HG03442 (cell line): ENCODE data around the gene TGFBR3.

Experiments used
- ATAC-seq: cut with Tn5 transposase; IDR thresholded peaks from one replicate; pipeline ENCODE4 v1.9.1; 2021; ENCODE audit warnings: mild to moderate bottlenecking, moderate library complexity; ENCODE audit not compliant: unreplicated experiment

TGFBR3 gene

DNA sequence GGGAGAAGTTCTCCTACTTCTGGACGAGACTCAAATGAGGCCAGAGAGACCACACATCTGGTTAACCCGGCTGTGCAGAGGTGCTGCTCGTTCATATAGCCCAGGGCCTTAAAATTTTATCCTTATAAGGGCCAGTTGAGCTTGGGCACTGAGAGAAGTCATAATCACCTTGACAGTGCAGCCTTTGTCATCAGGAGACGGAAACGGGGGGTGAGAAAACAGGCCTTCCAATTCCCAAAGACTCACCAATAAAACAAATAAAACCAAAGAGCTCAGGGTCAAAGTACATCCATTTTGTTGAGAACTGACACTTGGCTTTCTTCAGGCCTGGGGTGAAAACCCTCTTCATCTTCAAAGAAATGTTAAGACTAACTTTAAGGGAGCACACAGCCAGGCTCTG, 167.1 kb downstream of the TGFBR3 start:
- no peak for ATAC-seq

DNA sequence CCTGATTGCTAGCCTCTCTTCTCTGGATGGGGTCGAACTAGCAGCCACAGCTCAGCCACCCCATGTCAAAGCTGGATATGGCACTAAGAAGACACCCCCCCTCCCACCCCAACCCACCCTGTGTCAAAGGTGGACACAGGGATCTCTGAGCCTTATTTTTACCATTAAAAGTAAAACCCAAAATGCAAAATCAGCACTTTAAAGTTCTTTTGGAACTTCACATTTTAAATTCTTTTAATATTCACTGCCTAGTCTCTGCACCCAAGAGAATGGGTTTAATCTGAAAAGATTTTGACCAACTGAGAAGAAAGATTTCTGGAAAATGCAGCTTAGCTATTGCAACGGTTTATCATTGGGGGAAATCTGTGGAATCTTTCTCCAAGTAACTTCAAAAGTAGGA, 167.6 kb downstream of the TGFBR3 start:
- ATAC-seq, result no peak

DNA sequence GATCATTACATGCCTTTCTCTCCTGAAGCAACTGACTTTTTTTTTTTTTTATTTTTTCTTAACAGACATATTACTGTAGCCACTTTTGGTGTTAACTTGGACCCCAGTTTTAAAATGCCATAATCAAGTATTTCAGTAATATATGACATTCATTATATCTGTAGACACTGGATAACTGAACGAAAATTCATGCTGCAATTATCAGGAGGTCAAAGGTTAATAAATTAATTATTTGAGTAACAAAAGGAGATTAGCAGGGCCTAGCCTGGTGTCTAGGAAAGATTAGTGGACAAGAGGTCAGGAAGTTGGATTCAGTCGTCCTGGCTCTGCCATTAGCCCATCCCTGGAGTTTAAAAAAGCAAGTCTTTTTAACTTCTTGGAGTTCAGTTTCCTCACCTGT, 168.1 kb downstream of the TGFBR3 start:
- ATAC-seq, result no peak

DNA sequence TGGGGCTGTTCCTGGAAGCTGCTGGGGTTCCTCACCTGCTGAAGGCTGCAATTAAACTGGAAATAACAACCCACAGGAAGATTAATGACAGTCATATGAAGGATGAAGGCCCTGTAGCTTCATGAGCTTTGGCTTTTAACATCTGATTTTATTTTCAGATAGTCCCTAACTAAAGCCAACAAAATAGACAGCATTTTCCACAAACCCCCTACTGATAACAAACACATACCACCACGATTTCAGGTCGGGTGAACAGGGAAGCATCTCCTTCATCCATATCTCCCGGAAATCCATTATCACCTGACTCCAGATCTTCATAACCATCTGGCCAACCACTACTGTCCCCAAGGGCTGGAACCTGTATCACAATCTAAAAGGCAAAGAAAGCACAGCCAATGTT, 169.6 kb downstream of the TGFBR3 start:
- no peak for ATAC-seq

DNA sequence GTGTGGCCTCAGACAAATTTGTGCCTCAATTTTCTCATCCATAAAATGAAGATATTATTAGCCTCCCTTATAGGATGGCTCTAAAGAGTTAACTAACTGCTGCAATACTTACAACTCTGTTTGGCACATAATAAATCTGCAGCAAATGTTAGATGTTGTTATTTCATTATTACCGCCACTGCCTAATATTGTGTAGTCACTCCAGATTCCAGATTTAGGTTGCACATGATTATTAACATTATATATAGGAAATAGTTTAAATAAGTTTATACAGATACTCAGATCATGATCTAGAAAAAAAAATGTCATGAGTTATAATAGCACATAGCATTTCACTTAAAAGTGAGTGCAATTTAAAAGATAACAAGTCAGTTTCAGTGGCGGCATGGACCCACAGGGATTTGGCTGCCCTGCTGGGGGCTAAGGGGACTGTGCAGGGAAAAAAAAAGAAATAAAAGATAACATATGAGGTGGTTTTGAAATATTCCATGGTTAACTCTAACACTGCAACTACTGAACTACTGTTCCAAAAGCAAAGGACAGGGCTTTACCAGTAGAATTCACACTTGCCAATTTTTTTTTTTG, 170.4 kb downstream of the TGFBR3 start:
- ATAC-seq, result no peak

DNA sequence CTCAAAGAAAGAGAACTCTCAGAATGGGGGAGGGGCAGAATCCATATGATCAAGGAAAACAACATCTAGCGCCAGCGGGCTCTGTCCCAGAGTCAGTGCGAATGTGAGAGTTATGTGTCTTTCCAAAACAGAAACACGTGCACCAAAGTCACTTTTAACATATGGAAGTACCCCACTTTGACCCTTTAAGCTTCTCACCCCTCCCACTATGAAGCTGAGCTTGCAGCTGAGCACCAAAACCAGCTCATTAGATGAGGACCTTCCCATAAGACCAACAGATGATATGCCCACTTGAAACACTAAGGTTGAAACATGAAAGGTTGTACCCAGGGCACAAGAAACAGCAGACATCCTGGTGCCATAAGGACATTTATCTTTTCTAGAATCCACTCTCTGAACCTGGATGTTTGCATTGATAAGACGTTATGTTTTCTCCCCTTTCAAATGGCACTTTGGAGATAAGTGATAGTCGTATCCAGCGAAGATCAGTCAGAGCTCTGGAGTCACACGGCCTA, 171.0 kb downstream of the TGFBR3 start:
- ATAC-seq, result no peak

GRCh38 chr1:91712981-91713841, 172.7 kb downstream of the TGFBR3 start:
- ATAC-seq, result peak; percentile 79

- no peak for ATAC-seq
Measured at GRCh38 chr1:91712393-91712792, 173.6 kb downstream of the TGFBR3 start.

DNA sequence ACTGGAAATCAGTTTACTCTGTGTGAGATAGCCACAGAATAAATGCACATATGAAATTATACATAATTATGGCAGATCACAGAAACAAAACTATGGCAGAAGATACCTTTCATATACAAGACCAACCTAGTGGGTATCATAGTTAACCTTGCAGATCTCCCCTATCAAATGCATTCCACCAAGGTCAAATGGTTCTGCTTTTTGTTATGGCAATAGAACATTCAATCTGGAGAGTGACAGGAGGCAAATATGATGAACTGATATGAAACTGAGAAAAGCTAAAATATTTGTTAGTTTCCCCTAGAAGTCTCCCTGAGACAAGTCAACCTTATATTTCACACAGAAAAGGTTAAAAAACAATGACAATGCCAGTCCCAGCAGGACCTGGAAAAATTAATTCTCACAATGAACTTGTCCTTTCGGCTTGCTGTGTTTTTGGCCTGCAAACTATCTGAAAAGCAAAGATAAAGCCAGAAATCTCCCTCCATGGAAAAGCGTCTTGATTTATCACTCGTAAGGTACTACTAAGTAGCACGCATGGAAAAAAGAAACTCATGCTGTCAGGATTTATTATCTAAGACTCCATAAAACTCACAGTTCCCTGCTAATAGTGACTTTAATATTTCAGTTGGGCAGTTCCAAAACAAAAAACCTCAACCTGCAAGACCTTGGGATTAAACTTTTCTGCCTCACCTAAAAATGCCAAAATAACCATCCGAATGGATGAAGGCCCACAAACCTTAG, 174.3 kb downstream of the TGFBR3 start:
- no peak for ATAC-seq

- ATAC-seq, result no peak
Measured at GRCh38 chr1:91710261-91710660, 175.7 kb downstream of the TGFBR3 start.

DNA sequence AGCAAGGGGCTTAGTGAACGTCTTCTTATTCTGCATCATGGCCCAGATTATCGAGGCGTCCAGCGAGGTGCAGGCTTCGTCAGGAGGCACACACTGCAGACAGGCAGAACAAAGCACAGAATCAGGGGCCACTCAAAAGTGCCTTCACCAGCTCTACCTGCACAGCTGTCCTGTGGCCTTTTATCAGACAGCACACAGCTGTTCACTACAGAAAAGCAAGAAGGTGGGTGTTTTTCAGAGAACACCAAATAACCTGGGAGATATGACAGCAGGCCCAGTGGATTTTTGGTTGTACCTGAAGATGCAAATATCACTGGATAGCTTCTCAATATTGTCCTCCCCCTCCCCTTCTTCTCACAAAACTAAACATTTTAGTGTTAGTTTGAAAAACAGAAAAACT, 177.3 kb downstream of the TGFBR3 start:
- ATAC-seq, result no peak

GRCh38 chr1:91707890-91708218, 178.1 kb downstream of the TGFBR3 start:
- no peak for ATAC-seq

DNA sequence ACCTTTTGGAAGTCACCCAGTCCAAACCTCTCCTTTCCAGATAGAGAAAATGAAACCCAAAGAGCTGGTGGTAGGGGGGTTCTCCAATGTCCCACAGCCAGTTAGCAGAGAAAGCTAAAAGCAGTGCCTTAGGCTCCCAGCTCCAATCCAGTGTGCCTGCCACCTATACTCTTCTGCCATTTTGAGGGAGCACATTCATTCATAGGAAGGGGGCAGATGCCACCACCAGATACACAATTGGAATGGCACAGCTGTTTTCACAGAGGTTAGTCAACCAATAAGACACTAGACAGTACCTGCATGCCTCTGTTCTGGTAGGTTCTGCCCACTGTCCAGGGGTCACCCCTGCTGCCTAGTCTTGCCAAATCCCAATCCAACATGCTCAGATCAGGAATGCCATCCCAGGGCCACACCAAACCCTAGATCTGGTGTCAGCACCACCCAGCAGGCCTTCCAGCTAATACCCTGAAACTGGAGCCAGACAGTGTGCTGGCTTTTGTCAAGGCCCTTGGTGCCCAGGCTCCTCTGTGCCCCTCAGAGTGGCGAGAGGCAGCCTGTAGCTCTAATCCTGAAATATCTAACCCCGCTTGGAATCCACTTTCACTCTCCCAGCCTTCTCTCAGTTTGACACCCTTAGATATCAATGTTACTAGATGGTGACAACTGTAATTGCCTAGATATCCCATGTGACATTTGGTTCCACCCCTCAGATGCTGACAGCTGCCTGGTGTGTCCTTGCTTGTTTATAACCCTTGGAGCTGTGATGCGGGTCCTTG, 178.6 kb downstream of the TGFBR3 start:
- ATAC-seq, result no peak

DNA sequence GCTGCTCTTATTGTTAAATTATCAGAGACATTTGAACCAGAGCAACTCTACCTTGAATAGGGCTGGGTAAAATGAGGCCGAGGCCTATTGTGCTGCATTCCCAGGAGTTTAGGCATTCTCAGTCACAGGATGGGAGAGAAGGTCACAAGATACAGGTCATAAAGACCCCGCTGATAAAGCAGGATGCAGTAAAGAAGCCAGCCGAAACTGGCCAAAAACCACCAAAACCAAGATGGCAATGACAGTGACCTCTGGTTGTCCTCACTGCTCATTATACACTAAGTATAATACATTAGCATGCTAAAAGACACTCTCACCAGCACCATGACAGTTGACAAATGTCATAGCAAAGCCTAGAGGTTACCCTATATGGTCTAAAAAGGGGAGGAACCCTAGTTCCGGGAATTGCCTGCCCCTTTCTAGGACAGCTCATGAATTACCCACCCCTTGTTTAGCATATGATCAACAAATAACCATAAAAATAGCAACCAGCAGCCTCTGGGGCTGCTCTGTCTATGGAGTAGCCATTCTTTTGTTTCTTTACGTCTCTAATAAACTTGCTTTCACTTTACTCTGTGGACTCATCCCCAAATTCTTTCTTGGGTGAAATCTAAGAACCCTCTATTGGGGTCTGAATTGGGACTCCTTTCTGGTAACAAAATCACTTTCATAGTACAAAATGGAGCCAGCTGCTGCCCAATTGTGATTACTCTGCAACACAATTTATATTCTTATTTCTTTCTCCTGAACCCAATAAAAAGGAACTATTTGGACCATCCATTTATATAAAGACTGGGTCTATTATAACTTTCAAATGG, 179.6 kb downstream of the TGFBR3 start:
- no peak for ATAC-seq

GRCh38 chr1:91704746-91705145, 181.2 kb downstream of the TGFBR3 start:
- no peak for ATAC-seq

- ATAC-seq, result no peak
Measured at GRCh38 chr1:91703095-91703494, 182.9 kb downstream of the TGFBR3 start.

DNA sequence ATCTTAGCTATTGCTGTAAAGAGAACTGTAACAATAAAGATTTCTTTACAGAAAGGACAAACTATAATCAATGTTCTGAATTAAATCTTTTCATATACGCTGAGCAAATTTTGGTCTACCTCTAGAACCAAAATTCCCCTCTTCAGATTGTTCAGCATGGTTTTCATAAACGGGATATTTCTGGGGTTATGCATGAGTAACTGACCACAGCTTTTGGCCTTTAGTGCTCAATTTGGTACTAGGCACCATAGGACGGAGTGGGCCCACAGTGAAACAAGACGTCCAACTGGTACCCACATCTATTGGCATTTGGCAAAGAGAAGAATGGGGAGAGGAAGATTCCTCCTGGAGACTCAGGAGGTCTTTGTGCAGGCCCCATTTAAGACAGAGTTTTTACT, 184.5 kb downstream of the TGFBR3 start:
- no peak for ATAC-seq

DNA sequence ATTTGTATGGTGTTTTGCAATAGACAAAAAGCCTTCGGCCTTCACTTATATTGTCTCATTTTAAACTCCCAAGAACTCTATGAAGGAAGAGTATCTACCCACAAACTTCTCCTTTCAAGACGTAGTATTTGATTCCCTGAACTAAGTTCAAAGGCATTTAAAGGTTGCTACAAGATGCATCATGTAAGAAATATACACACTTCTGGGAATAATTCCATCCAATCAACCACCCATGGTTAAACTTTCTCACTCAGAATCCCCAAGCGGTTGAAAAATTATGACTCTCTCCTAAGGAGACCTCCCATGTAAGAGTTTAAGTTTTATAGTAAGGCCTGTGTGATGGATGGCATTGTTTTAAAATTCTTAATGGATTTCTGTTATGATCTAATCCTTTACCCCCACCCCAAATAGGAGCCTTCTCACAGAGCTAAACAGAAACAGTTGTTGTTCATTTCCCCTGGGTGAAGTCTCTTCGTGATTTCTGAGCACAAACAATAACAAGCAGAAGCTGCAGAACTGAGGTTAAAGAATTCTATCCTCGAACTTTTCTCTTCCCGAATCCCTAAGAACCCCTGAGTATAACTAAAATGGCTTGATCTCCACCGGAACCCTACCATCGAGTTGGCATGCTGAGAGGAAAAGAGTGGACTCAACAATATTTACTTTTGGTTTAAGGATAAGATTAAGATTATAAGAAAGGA, 185.0 kb downstream of the TGFBR3 start:
- no peak for ATAC-seq

GRCh38 chr1:91700332-91700731, 185.6 kb downstream of the TGFBR3 start:
- ATAC-seq, result no peak
